ENCODE measurements around the gene TUBB. TPM values are rescaled to one million over a fixed set of nuclear protein-coding genes. Genes with fewer than 3 reads are reported as not detected.

TUBB gene
- total and polyA plus RNA-seq, 7 donors = 136 to 487 (median 199) TPM

DNA sequence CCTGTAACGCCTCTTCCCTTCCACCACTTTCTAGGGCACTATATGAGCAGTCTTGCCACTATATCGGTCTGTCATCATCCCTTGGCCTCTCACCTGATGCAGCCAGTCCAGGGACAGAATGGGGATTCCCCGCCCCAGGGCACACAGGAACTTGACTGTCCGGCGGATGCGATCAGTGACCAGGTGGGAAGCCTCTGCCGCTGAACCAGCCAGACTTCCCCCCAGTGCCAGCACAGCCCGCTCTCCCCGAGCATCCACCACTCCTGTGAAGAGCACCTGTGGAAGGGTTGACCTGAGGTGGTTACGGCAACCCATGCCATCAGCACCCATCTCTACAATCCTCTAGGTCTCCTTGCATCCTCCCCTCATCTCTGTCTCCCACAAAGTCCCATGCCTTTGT is 17.1 kb upstream of the TUBB start:
- no peak for DNase-seq
- 95 to 98% (median 96%) methylated on average over 10 of the region's 10 CpGs for WGBS, 3 donors
- H3K27me3 ChIP-seq (ENCODE audit: insufficient read depth in 3 of 3, low read length in 2 of 3) = no peaks in the 10 kb centered on the region
- H3K27ac ChIP-seq = no peak overlapping the region
- intact Hi-C loops (cut with DNase I) = no loop called here
- H3K9me3 ChIP-seq = no peaks in the 10 kb centered on the region
- no peak for ATAC-seq
- TF ChIP-seq, protein P1, sequence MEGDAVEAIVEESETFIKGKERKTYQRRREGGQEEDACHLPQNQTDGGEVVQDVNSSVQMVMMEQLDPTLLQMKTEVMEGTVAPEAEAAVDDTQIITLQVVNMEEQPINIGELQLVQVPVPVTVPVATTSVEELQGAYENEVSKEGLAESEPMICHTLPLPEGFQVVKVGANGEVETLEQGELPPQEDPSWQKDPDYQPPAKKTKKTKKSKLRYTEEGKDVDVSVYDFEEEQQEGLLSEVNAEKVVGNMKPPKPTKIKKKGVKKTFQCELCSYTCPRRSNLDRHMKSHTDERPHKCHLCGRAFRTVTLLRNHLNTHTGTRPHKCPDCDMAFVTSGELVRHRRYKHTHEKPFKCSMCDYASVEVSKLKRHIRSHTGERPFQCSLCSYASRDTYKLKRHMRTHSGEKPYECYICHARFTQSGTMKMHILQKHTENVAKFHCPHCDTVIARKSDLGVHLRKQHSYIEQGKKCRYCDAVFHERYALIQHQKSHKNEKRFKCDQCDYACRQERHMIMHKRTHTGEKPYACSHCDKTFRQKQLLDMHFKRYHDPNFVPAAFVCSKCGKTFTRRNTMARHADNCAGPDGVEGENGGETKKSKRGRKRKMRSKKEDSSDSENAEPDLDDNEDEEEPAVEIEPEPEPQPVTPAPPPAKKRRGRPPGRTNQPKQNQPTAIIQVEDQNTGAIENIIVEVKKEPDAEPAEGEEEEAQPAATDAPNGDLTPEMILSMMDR (IDR thresholded peaks at IDR 0.05) = no peak
- peaks cover 0 to 68% of the 10 kb centered on the region in 2 donors for H3K36me3 ChIP-seq (ENCODE audit: insufficient read depth in 1 of 2, low read depth in 1 of 2)
- H3K4me3 ChIP-seq = no peak overlapping the region
- no peaks in the 10 kb centered on the region for H3K4me1 ChIP-seq

DNA sequence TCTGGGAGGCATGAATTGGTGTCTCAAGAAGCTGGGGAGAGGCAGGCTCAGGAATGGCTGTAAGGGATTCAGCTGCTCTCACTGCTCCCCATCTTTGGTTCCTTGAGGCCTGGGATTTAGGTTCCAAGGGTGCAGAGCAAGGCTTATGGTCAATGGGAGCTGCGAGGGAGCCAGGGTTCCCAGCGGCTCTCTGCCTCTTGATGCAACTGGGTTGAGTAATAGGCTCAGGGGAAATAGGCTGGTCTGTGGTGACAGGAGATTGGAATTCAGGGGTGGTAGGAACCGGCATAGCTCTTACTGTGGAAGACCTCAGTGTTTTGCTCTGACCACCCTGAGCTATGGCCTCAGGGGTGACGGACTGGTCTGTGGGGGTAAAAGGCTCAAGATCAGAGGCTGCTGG is 16.3 kb upstream of the TUBB start:
- no peaks in the 10 kb centered on the region for H3K9me3 ChIP-seq
- TF ChIP-seq, protein P1 (IDR thresholded peaks at IDR 0.05) = no peak
- H3K36me3 ChIP-seq (ENCODE audit: insufficient read depth in 1 of 2, low read depth in 1 of 2) = peaks cover 0 to 74% of the 10 kb centered on the region in 2 donors
- no peaks in the 10 kb centered on the region for H3K4me1 ChIP-seq
- no peak overlapping the region for H3K27ac ChIP-seq
- intact Hi-C loops (cut with DNase I) = no loop called here
- ATAC-seq = no peak
- DNase-seq = no peak
- no peaks in the 10 kb centered on the region for H3K27me3 ChIP-seq (ENCODE audit: insufficient read depth in 3 of 3, low read length in 2 of 3)
- no peak overlapping the region for H3K4me3 ChIP-seq
- 92 to 93% (median 93%) methylated on average over 4 of the region's 4 CpGs for WGBS, 3 donors

DNA sequence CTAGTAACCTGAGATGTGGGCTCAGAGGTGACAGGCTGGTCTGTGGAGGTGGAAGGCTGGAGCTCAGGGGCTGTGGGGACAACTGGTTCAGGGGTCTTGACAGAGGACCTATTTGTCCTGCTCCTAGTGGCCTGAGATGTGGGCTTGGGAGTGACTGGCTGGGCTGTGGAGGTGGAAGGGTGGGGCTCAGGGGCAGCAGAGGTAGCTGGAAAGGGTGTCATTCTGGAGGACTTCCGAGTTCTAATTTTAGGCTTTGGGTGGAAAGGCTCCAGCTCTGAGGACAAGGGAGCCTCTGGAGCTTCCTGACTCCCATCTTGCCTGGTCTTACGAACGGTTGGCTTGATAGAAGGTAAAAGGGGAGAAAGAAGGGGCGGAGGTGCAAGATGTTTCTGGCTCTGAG is 14.5 kb upstream of the TUBB start:
- DNase-seq (no peak), ATAC-seq (peak; percentile 64 to 94 (median 86))
- no peaks in the 10 kb centered on the region for H3K27me3 ChIP-seq (ENCODE audit: insufficient read depth in 3 of 3, low read length in 2 of 3)
- H3K36me3 ChIP-seq (ENCODE audit: insufficient read depth in 1 of 2, low read depth in 1 of 2) = peaks cover 0 to 74% of the 10 kb centered on the region in 2 donors
- no peaks in the 10 kb centered on the region for H3K9me3 ChIP-seq
- H3K4me1 ChIP-seq = no peaks in the 10 kb centered on the region
- WGBS, 3 donors = 44 to 59% (median 50%) methylated on average over 4 of the region's 4 CpGs
- no peak overlapping the region for H3K27ac ChIP-seq
- intact Hi-C loops (cut with DNase I) = no loop called here
- no peak overlapping the region for H3K4me3 ChIP-seq
- TF ChIP-seq, protein P1 (IDR thresholded peaks at IDR 0.05) = no peak

DNA sequence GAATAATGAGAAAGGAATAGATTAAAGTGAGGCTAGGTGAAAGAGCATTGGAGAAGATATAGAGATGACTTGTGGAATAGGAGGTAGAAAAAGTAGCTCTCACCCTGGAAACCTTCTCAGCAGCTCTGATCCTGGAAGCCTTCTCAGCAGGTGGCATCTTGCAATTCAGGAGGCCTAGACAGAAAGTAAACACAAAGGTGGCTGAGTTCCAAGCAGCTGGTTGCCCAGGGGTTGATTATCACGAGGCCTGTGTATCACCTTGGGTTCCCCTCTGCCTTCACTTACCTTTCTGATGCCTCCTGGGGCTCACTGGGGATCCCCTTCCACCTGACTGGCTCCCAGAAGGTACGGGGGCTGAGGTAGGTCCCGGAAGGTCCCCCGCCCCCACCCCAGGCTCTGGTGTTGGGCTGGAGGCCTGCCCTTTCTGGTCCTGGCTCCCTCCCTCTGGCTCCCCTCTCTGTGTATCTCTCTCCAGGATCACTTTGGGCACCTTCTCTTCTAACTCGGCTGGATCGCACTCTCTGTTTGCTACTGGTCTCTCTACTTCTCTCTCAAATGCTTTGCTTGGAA is 12.8 kb upstream of the TUBB start:
- no peak for ATAC-seq
- 58 to 72% (median 68%) methylated on average over 6 of the region's 6 CpGs for WGBS, 3 donors
- Histone ChIP-seq H3K9me3 (no peaks in the 10 kb centered on the region), H3K27me3 (ENCODE audit: insufficient read depth in 3 of 3, low read length in 2 of 3) (no peaks in the 10 kb centered on the region), H3K27ac (no peak overlapping the region), H3K36me3 (ENCODE audit: insufficient read depth in 1 of 2, low read depth in 1 of 2) (peaks cover 0 to 76% of the 10 kb centered on the region in 2 donors), H3K4me1 (no peaks in the 10 kb centered on the region), H3K4me3 (no peak overlapping the region)
- intact Hi-C loops (cut with DNase I) = no loop called here
- TF ChIP-seq, protein P1 (IDR thresholded peaks at IDR 0.05) = no peak
- DNase-seq = no peak
